Measurements from ENCODE around the gene HOXD8. TPM values are rescaled to one million over a fixed set of nuclear protein-coding genes. Genes with fewer than 3 reads are reported as not detected.
A peak's percentile ranks its signal among the peaks of the same experiment; 100 is the strongest.

HOXD8 gene
- total RNA-seq, 1 donor from 2014 or later: not detected

DNA sequence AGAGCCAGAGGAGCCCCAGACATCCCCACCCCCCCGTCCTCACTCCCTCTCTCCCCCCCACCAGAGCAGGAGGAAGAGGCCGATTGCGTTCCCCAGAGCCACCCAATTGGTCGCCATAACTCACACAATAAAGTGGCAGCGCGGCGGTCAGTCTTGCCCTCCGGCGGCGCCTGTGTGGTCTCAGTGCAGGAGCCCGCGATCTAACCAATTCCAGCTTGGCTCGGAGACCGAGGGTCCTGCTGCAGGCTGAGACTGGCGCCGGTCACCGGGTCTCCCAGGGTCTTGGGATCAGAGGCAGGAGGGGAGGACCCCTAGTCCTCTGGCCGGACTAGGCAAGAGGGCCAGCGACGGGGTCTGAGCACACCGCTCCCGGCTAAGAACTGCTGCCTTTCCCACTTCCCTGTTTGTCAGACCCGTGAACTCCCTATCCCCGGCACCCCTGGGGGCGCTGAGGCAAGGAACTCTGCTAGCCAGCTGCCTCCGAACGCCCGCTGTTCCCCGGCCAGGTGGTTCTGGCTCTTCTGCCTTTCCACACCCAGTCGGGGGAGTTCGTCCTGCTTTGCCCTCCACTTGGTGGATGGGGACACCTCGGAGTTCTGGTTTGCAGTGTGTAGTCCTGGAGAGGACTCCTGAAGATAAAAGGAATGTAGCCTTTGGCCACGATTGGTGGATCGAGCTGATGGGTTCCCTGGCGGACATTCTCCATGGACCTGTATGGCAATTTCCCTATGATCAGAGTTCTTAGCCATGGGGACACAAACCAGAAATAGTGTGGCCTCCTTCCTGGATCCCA, 30.9 kb upstream of the HOXD8 start:
- Mint-ChIP-seq H3K9me3 (ENCODE audit: low read depth) (no peaks in the 10 kb centered on the region), H3K27ac (ENCODE audit: unreplicated experiment) (no peak overlapping the region), H3K27me3 (ENCODE audit: low read depth) (peaks cover 90% of the 10 kb centered on the region), H3K36me3 (ENCODE audit: low read depth) (peaks cover 3% of the 10 kb centered on the region), H3K4me3 (ENCODE audit: unreplicated experiment) (no peak overlapping the region), H3K4me1 (ENCODE audit: low read depth) (peaks cover 20% of the 10 kb centered on the region)
- DNase-seq (ENCODE audit: low spot score): peak; percentile 80
- TF ChIP-seq, protein P1, sequence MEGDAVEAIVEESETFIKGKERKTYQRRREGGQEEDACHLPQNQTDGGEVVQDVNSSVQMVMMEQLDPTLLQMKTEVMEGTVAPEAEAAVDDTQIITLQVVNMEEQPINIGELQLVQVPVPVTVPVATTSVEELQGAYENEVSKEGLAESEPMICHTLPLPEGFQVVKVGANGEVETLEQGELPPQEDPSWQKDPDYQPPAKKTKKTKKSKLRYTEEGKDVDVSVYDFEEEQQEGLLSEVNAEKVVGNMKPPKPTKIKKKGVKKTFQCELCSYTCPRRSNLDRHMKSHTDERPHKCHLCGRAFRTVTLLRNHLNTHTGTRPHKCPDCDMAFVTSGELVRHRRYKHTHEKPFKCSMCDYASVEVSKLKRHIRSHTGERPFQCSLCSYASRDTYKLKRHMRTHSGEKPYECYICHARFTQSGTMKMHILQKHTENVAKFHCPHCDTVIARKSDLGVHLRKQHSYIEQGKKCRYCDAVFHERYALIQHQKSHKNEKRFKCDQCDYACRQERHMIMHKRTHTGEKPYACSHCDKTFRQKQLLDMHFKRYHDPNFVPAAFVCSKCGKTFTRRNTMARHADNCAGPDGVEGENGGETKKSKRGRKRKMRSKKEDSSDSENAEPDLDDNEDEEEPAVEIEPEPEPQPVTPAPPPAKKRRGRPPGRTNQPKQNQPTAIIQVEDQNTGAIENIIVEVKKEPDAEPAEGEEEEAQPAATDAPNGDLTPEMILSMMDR (IDR thresholded peaks at IDR 0.05): no peak

DNA sequence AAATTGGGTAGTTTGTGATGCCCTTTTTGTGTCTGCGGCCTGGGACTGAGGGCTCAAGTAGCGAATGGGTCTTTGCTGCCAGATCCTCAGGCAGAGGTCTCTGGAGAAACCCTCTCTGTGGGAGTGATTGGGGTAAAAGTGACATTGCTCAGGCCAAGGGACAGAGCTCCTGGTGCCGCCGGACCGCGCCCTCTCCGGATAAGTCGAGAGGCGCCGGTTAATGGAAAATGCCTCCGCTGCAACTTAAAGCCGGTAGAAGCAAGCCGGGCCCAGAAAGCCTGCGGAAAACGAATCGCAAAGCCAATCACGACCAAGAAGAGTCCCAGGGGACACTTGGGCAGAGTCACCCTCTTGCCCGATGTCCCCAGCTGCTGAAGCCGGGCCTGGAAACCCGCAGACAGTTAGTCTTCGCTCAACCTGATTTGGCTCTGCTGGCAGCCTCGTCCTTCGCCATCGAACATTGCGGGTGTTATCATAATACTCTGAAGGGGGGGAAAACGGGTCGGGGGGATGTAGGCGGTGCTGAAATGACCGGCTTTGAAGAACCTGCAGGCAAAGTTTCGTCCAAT, 30.3 kb upstream of the HOXD8 start:
- H3K27ac Mint-ChIP-seq (ENCODE audit: unreplicated experiment): no peak overlapping the region

DNA sequence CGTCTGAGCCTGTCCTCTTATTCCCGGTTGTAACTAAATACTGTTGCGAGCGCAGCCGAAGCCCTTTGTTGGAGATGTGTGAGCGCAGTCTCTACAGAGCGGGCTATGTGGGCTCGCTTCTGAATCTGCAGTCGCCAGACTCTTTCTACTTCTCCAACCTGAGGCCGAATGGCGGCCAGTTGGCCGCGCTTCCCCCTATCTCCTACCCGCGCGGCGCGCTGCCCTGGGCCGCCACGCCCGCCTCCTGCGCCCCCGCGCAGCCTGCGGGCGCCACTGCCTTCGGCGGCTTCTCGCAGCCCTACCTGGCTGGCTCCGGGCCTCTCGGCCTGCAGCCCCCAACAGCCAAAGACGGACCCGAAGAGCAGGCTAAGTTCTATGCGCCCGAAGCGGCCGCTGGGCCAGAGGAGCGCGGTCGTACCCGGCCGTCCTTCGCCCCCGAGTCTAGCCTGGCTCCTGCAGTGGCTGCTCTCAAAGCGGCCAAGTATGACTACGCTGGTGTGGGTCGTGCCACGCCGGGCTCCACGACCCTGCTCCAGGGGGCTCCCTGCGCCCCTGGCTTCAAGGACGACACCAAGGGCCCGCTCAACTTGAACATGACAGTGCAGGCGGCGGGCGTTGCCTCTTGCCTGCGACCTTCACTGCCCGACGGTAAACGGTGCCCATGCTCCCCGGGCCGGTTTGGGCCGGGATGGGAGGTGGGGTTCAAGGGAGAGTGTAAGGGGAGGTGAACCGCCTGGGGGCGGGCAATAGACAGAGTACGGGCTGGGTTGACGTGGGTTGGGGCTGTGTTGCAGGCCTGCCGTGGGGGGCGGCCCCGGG, 29.6 kb upstream of the HOXD8 start, which contains the start of gene HOXD12:
Gene HOXD12, plus strand, starts transcription at position 68 of the 819 bp plus-strand sequence. Its CDS starts 7 bp downstream, at position 75.
- Mint-ChIP-seq H3K4me3 (ENCODE audit: unreplicated experiment) (no peak within 1 kb of the TSS), H3K27ac (ENCODE audit: unreplicated experiment) (no peak within 1 kb of the TSS), H3K36me3 (ENCODE audit: low read depth) (peaks cover 1% of the 10 kb centered on the region), H3K4me1 (ENCODE audit: low read depth) (peaks cover 24% of the 10 kb centered on the region), H3K9me3 (ENCODE audit: low read depth) (no peaks in the 10 kb centered on the region), H3K27me3 (ENCODE audit: low read depth) (peaks cover 90% of the 10 kb centered on the region)
- peak; percentile 77 for DNase-seq (ENCODE audit: low spot score)
- TF ChIP-seq, protein P1 (IDR thresholded peaks at IDR 0.05): no peak

More for the DNA sequence above, 30.3 kb upstream of the HOXD8 start:
- H3K4me3 Mint-ChIP-seq (ENCODE audit: unreplicated experiment): no peak overlapping the region
- H3K27me3 Mint-ChIP-seq (ENCODE audit: low read depth): peaks cover 90% of the 10 kb centered on the region
- H3K9me3 Mint-ChIP-seq (ENCODE audit: low read depth): no peaks in the 10 kb centered on the region
- H3K4me1 Mint-ChIP-seq (ENCODE audit: low read depth): peaks cover 19% of the 10 kb centered on the region
- H3K36me3 Mint-ChIP-seq (ENCODE audit: low read depth): peaks cover 3% of the 10 kb centered on the region
- DNase-seq (ENCODE audit: low spot score): peak; percentile 58
- TF ChIP-seq, protein P1 (IDR thresholded peaks at IDR 0.05): no peak

DNA sequence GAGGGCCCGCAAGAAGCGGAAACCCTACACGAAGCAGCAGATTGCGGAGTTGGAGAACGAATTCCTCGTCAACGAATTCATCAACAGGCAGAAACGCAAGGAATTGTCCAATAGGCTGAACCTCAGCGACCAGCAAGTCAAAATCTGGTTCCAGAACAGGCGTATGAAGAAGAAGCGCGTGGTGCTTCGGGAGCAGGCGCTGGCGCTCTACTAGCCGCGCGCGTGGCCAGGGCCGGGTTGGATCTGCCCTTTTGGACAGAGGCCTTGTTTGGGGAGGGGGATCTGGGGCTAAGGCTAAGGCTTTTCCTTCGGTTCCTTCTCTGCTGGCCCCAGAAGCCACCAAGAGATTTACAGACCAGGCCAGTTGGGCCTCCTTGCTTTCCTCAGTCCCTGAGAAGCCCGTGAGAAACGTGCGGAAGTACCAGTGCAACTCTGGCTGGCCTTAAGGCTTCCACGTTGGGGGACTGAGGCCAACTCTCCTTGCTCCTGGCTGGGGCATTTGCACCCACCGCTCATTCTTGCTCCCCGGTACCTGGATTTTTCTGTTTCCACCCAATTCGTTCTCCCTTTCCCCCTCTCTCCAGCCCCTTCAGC, 28.9 kb upstream of the HOXD8 start:
- Mint-ChIP-seq H3K9me3 (ENCODE audit: low read depth) (no peaks in the 10 kb centered on the region), H3K4me1 (ENCODE audit: low read depth) (peaks cover 27% of the 10 kb centered on the region), H3K36me3 (ENCODE audit: low read depth) (peaks cover 1% of the 10 kb centered on the region), H3K4me3 (ENCODE audit: unreplicated experiment) (no peak overlapping the region), H3K27me3 (ENCODE audit: low read depth) (peaks cover 90% of the 10 kb centered on the region), H3K27ac (ENCODE audit: unreplicated experiment) (no peak overlapping the region)
- TF ChIP-seq, protein P1 (IDR thresholded peaks at IDR 0.05): no peak
- peak; percentile 39 for DNase-seq (ENCODE audit: low spot score)
